Effector memory CD4-positive, alpha-beta T cell (primary cell): ENCODE data around the gene MKX.

Experiments
- DNase-seq, 3 donors: peaks; one replicate each; pipeline ENCODE4 v3.0.0-alpha.2; 2020
- H3K27ac ChIP-seq: 2 replicates; pipeline ENCODE4 v1.7.0; 2013; ENCODE audit warnings: mild to moderate bottlenecking, low read length, moderate library complexity; ENCODE audit not compliant: insufficient read depth, poor library complexity, severe bottlenecking
- H3K27me3 ChIP-seq: replicated peaks from 2 replicates; pipeline ENCODE4 v1.7.0; 2013; ENCODE audit warnings: mild to moderate bottlenecking, low read length; ENCODE audit not compliant: insufficient read depth, control insufficient read depth, poor library complexity, severe bottlenecking
- H3K36me3 ChIP-seq: 2 replicates; pipeline ENCODE4 v1.7.0; 2013; ENCODE audit warnings: mild to moderate bottlenecking, low read length, moderate library complexity; ENCODE audit not compliant: control insufficient read depth, insufficient read depth
- H3K4me1 ChIP-seq: 2 replicates; pipeline ENCODE4 v1.7.0; 2013; ENCODE audit warnings: low read length, mild to moderate bottlenecking; ENCODE audit not compliant: control insufficient read depth, insufficient read depth, poor library complexity, severe bottlenecking
- H3K4me3 ChIP-seq: 2 replicates; pipeline ENCODE4 v1.7.0; 2013; ENCODE audit warnings: low read length, low read depth, mild to moderate bottlenecking; ENCODE audit not compliant: insufficient read depth, poor library complexity, severe bottlenecking
- H3K9me3 ChIP-seq: 2 replicates; pipeline ENCODE4 v1.7.0; 2013; ENCODE audit warnings: mild to moderate bottlenecking, low read length, moderate library complexity; ENCODE audit not compliant: control insufficient read depth

Gene MKX

GRCh38 chr10:27680691-27681605 lies 64.7 kb downstream of the MKX start:
- Histone ChIP-seq H3K4me3 (no peak overlapping the region), H3K9me3 (no peaks in the 10 kb centered on the region), H3K27me3 (no peaks in the 10 kb centered on the region), H3K36me3 (no peaks in the 10 kb centered on the region), H3K4me1 (no peaks in the 10 kb centered on the region), H3K27ac (no peak overlapping the region)
- no peak for DNase-seq

GRCh38 chr10:27680006-27680557 lies 65.5 kb downstream of the MKX start:
- DNase-seq = no peak
- no peak overlapping the region for H3K27ac ChIP-seq
- no peaks in the 10 kb centered on the region for H3K27me3 ChIP-seq
- no peaks in the 10 kb centered on the region for H3K9me3 ChIP-seq
- H3K4me1 ChIP-seq = no peaks in the 10 kb centered on the region
- no peaks in the 10 kb centered on the region for H3K36me3 ChIP-seq
- no peak overlapping the region for H3K4me3 ChIP-seq

DNA sequence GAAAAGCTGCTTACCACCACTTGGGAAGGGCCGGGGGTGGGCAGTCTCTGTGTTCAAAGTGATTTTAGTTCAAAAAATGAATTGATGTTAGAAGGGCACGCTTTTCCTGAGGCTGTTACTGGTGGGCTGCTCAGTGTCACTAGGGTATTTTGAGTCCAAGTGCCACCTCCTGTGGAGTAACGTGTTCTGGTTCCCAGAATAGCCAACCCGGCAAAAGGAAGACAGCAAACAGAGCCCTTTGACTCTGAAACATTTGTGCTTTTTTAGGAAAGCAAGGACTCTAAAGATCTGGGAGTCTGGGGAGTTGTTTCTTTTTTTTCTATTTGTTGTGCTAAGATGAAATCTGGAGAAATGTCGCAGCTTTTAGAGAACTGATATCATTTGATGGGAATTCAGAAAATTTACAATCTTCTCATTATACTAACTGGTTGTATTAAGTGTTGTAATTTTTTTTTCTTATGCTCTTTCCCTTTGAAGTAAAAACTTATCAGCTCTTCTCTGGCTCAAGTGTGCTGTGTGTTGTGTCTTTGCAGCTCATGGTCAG lies 66.2 kb downstream of the MKX start:
- no peaks in the 10 kb centered on the region for H3K36me3 ChIP-seq
- no peaks in the 10 kb centered on the region for H3K27me3 ChIP-seq
- no peak overlapping the region for H3K27ac ChIP-seq
- H3K4me3 ChIP-seq = no peak overlapping the region
- no peaks in the 10 kb centered on the region for H3K4me1 ChIP-seq
- H3K9me3 ChIP-seq = no peaks in the 10 kb centered on the region
- no peak for DNase-seq

DNA sequence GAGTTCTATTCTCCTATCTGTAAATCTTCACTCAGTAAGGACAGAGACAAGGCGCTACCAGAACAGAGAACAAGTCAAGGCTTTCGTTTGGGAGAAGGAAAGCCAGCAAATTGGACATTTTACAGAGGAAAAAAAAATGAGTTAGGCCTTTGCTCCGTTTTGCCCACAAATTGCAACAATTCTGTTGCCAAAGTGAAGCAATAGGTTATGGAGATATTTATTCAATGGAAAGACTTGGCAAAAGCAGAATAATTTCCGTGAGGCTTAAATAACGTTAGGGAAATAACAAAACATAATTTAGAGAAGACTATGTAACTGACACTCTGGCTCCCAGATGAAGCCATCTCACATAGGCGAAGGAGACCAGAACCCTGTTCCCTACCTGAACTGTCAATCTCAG lies 67.5 kb downstream of the MKX start:
- Histone ChIP-seq H3K27ac (no peak overlapping the region), H3K4me1 (no peaks in the 10 kb centered on the region), H3K27me3 (no peaks in the 10 kb centered on the region), H3K9me3 (no peaks in the 10 kb centered on the region), H3K4me3 (no peak overlapping the region), H3K36me3 (no peaks in the 10 kb centered on the region)
- no peak for DNase-seq

GRCh38 chr10:27673065-27673464 lies 72.6 kb downstream of the MKX start:
- no peak overlapping the region for H3K27ac ChIP-seq
- H3K9me3 ChIP-seq = no peaks in the 10 kb centered on the region
- no peaks in the 10 kb centered on the region for H3K27me3 ChIP-seq
- H3K4me3 ChIP-seq = no peak overlapping the region
- H3K4me1 ChIP-seq = no peaks in the 10 kb centered on the region
- H3K36me3 ChIP-seq = no peaks in the 10 kb centered on the region
- DNase-seq = no peak

- Histone ChIP-seq H3K4me1 (no peaks in the 10 kb centered on the region), H3K36me3 (no peaks in the 10 kb centered on the region), H3K27me3 (no peaks in the 10 kb centered on the region), H3K27ac (no peak overlapping the region), H3K9me3 (no peaks in the 10 kb centered on the region), H3K4me3 (no peak overlapping the region)
- DNase-seq = no peak
These were observed 73.8 kb downstream of the MKX start for GRCh38 chr10:27671821-27672220.

GRCh38 chr10:27664461-27664860 lies 81.2 kb downstream of the MKX start:
- no peaks in the 10 kb centered on the region for H3K4me1 ChIP-seq
- no peak overlapping the region for H3K4me3 ChIP-seq
- H3K27me3 ChIP-seq = no peaks in the 10 kb centered on the region
- H3K36me3 ChIP-seq = no peaks in the 10 kb centered on the region
- no peak overlapping the region for H3K27ac ChIP-seq
- H3K9me3 ChIP-seq = no peaks in the 10 kb centered on the region
- no peak for DNase-seq

- DNase-seq = no peak
- Histone ChIP-seq H3K9me3 (no peaks in the 10 kb centered on the region), H3K27me3 (no peaks in the 10 kb centered on the region), H3K4me3 (no peak overlapping the region), H3K4me1 (no peaks in the 10 kb centered on the region), H3K27ac (no peak overlapping the region), H3K36me3 (no peaks in the 10 kb centered on the region)
These were observed 82.0 kb downstream of the MKX start for GRCh38 chr10:27663621-27664020.

DNA sequence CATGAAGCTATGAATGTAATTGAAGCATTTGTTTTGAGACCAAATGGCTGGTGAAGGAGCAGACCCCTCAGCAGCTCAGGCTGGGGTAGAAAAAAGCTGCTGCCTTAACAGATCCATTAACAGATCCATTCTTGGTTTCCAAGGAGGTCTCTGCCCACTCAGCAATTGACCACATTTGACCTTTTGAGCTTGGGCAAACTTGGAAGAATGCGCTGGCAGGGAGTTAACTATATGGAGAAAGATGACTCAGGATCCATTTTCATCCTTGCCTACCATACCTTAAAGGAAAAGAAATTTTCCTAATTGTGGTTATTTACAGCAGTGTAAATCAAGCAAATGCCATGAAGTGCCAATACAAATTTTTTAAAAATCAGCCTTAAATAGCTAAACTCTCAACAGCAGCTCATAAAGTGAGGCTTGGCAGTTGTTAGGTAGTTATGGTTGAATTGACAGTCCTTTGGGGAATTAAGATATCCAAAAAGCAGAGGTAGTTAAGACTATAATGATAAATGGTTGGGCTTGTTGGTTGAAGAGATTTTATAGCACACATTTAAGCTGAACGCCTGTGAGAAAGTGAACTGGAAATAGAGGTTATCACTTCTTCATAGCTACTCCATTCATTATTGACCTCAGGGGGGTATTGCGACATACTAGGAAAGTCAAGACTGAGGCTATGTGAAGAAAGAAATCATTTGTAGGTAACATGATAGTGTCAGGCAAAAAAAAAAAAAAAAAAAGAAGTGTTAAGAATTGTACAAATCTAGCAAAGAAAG lies 83.9 kb downstream of the MKX start:
- Histone ChIP-seq H3K36me3 (no peaks in the 10 kb centered on the region), H3K4me3 (no peak overlapping the region), H3K9me3 (no peaks in the 10 kb centered on the region), H3K27ac (no peak overlapping the region), H3K4me1 (no peaks in the 10 kb centered on the region), H3K27me3 (no peaks in the 10 kb centered on the region)
- no peak for DNase-seq

DNA sequence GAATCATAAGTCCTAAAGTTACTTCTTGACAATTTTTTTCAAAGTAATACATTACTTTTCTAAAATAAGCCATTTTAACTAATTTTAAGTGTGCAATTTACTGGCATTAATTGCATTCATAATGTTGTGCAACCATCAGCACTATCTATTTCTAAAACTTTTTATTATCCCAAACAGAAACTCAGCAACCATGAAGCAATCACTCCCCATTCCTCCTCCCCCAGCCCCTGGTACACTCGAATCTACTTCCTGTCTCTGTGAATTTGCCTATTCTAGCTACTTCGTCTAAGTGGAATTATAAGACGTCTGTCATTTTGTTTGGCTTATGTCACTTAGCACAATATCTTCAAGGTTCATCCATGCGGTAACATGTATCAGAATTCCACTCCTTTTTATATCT lies 84.9 kb downstream of the MKX start:
- H3K9me3 ChIP-seq = no peaks in the 10 kb centered on the region
- H3K27ac ChIP-seq = no peak overlapping the region
- no peaks in the 10 kb centered on the region for H3K36me3 ChIP-seq
- no peak for DNase-seq
- H3K4me3 ChIP-seq = no peak overlapping the region
- no peaks in the 10 kb centered on the region for H3K4me1 ChIP-seq
- H3K27me3 ChIP-seq = no peaks in the 10 kb centered on the region
